WI38 (cell line): ENCODE results near the gene FLYWCH1.

Source experiments
- H3K4me3 ChIP-seq: 2 replicates; pipeline ENCODE4 v1.5.1; 2011; ENCODE audit warnings: low read depth, mild to moderate bottlenecking, control low read depth, low read length
- CTCF ChIP-seq: IDR thresholded peaks from 2 replicates; pipeline ENCODE4 v1.5.1; 2012; ENCODE audit warnings: low read depth, mild to moderate bottlenecking, control low read depth, low read length

The FLYWCH1 gene, protein sequence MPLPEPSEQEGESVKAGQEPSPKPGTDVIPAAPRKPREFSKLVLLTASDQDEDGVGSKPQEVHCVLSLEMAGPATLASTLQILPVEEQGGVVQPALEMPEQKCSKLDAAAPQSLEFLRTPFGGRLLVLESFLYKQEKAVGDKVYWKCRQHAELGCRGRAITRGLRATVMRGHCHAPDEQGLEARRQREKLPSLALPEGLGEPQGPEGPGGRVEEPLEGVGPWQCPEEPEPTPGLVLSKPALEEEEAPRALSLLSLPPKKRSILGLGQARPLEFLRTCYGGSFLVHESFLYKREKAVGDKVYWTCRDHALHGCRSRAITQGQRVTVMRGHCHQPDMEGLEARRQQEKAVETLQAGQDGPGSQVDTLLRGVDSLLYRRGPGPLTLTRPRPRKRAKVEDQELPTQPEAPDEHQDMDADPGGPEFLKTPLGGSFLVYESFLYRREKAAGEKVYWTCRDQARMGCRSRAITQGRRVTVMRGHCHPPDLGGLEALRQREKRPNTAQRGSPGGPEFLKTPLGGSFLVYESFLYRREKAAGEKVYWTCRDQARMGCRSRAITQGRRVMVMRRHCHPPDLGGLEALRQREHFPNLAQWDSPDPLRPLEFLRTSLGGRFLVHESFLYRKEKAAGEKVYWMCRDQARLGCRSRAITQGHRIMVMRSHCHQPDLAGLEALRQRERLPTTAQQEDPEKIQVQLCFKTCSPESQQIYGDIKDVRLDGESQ

GRCh38 chr16:2911638-2912329, at the start of gene FLYWCH1:
FLYWCH1 (plus strand) TSS chr16:2911931; CDS start chr16:2929686, 17,755 bp downstream.
- no peak for TF ChIP-seq CTCF
- H3K4me3 ChIP-seq, result peak within 1 kb of the TSS; percentile 83

GRCh38 chr16:2865651-2866050, 46.1 kb upstream of the FLYWCH1 start:
- no peak for TF ChIP-seq CTCF
- no peak overlapping the region for H3K4me3 ChIP-seq

- H3K4me3 ChIP-seq, result no peak overlapping the region
- TF ChIP-seq CTCF, result no peak
These were observed 45.3 kb upstream of the FLYWCH1 start for GRCh38 chr16:2866431-2866830.

- no peak for TF ChIP-seq CTCF
- peak overlapping the region; percentile 66 for H3K4me3 ChIP-seq
These were observed 44.1 kb upstream of the FLYWCH1 start for GRCh38 chr16:2867661-2867986.

DNA sequence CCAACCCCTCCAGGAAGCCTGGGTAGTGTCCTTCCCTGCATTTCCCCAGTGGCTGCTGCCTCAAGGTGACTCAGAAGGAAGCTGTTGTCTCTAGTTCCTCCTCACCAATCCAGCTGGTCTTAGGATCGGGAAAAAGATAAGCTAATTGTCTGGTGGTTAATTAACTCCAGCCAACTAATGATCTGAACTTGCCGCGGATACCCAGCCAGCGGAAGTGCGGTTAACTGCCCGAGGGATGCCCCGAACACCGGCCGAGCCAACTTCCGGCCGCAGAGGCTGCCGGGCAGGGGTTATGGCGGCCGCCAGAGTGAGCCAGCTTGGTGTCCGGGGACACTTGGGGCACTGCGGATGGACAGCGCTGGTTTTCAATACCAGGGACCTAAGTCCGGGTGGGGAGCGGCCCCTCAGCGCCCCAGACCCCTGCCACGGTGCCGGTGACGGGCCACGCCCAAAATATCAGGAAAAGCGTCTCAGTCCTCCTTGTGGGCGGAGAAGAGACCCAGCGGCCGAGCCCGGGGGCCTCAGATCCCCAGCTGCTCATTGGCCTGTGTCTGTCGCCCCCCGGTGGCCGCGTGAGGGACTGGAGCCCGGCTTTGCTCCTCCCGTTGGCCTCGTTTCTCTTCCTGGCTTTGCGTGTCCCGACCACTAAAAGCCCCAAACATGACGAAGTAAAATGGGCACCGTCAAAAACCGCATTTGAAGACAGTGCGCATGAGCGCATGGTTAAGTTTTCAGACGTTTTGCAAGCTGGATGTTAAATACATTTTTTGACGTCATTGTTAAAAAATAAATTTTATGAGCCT, 43.5 kb upstream of the FLYWCH1 start:
- H3K4me3 ChIP-seq, result peak overlapping the region; percentile 66
- TF ChIP-seq CTCF, result peak; percentile 91

GRCh38 chr16:2871926-2872325, 39.8 kb upstream of the FLYWCH1 start:
- no peak for TF ChIP-seq CTCF
- no peak overlapping the region for H3K4me3 ChIP-seq
